K562 (cell line): ENCODE measurements around the gene CRELD2. TPM values are rescaled to one million over a fixed set of nuclear protein-coding genes. Genes with fewer than 3 reads are reported as not detected.

Experiments
- ATAC-seq: fragments of 200-7000 bp; cut with Tn5 transposase; 3 replicates; pipeline ENCODE4 v1.9.1; 2020; ENCODE audit warnings: moderate library complexity
- BruUV-seq: library from RNA; stranded (reverse); fragments of 400-500 nt; replicated peaks from 2 replicates; lab custom pipeline; 2021; lab: Mats Ljungman, UMichigan
- CTCF ChIA-PET: fragments of 300-600 bp; formaldehyde crosslinking; extraction: SDS; loops from one replicate; lab custom pipeline; 2021; ENCODE audit warnings: low intra/inter-chr PET ratio; lab: Yijun Ruan, JAX
- POLR2A ChIA-PET: fragments of 300-600, 350-650 bp; sonication (Branson Sonifier 250); formaldehyde crosslinking; extraction: SDS; loops from one replicate; lab custom pipeline; 2021; ENCODE audit warnings: antibody characterized with exemption, inconsistent platforms; lab: Yijun Ruan, JAX
- DNase-seq, 4 experiments: peaks; one replicate each; pipeline versions ENCODE4 v3.0.0 to v3.0.0-alpha.2; 2011 to 2018; ENCODE audit warnings: low spot score in 3 of 4, mixed read lengths in 3 of 4; ENCODE audit errors: extremely low read depth in 1 of 4
- FAIRE-seq: peaks from 2 replicates; lab custom pipeline; 2011; peaks lifted over from hg19 to GRCh38; lab: Jason Lieb, UNC
- H2AFZ ChIP-seq: 2 replicates; pipeline ENCODE4 v1.6.0; 2011; ENCODE audit warnings: low read depth, low read length, control low read depth, inconsistent platforms
- H3K27ac ChIP-seq: fragments of 200-600 bp; 3 replicates; pipeline ENCODE4 v1.8.0; 2011; ENCODE audit warnings: low read depth, mild to moderate bottlenecking, control low read depth, inconsistent platforms, low read length, moderate library complexity, mixed read lengths; ENCODE audit errors: extremely low read depth
- H3K27me3 ChIP-seq, 2 experiments: fragments of 300-600 bp in 1 of 2; 2 replicates in 1 of 2; 3 replicates in 1 of 2; pipeline versions ENCODE4 v1.6.0 to v1.8.0; 2011; ENCODE audit warnings: inconsistent platforms in 2 of 2, low read length in 2 of 2, mild to moderate bottlenecking in 1 of 2, mixed read lengths in 1 of 2, moderate library complexity in 1 of 2; ENCODE audit not compliant: control insufficient read depth in 2 of 2, insufficient read depth in 2 of 2
- H3K36me3 ChIP-seq: fragments of 300-600 bp; 3 replicates; pipeline ENCODE4 v1.8.0; 2011; ENCODE audit warnings: mild to moderate bottlenecking, low read length, inconsistent platforms; ENCODE audit not compliant: control insufficient read depth, insufficient read depth
- H3K4me1 ChIP-seq, 2 experiments: fragments of 200-600 bp in 1 of 2; replicated peaks in 1 of 2; 2 replicates in 1 of 2; 3 replicates in 1 of 2; pipeline versions ENCODE4 v1.5.1 to v1.8.0; 2011; ENCODE audit warnings: inconsistent platforms in 2 of 2, low read length in 2 of 2, mild to moderate bottlenecking in 1 of 2, mixed read lengths in 1 of 2, moderate library complexity in 1 of 2; ENCODE audit not compliant: control insufficient read depth in 2 of 2, insufficient read depth in 2 of 2
- H3K4me2 ChIP-seq: 2 replicates; pipeline ENCODE4 v1.6.1; 2011; ENCODE audit warnings: low read length, control low read depth, inconsistent platforms, mixed read lengths; ENCODE audit not compliant: insufficient read depth
- H3K4me3 ChIP-seq: fragments of 200-600 bp; sonication (generic), shearing (Covaris generic); 2 replicates; pipeline ENCODE4 v1.5.1; 2016; ENCODE audit warnings: control low read depth, inconsistent platforms
- H3K79me2 ChIP-seq: fragments of 200-600 bp; 3 replicates; pipeline ENCODE4 v1.8.0; 2011; ENCODE audit warnings: low read length, inconsistent platforms; ENCODE audit not compliant: control insufficient read depth, insufficient read depth
- H3K9ac ChIP-seq, 2 experiments: 2 replicates each; pipeline versions ENCODE4 v1.6.0 to v1.6.1; 2011; ENCODE audit warnings: low read depth in 2 of 2, low read length in 2 of 2, control low read depth in 1 of 2, inconsistent platforms in 1 of 2, mild to moderate bottlenecking in 1 of 2, mixed read lengths in 1 of 2; ENCODE audit not compliant: insufficient read depth in 1 of 2
- H3K9me1 ChIP-seq: one replicate; pipeline ENCODE4 v1.6.0; 2011; ENCODE audit warnings: inconsistent platforms, mild to moderate bottlenecking, low read length, moderate library complexity; ENCODE audit not compliant: control insufficient read depth, insufficient read depth
- H3K9me3 ChIP-seq: replicated peaks from 2 replicates; pipeline ENCODE4 v1.5.1; 2011; ENCODE audit warnings: low read depth, low read length, inconsistent platforms; ENCODE audit not compliant: control insufficient read depth, insufficient read depth
- H4K20me1 ChIP-seq: replicated peaks from 2 replicates; pipeline ENCODE4 v1.6.1; 2011; ENCODE audit warnings: low read length, inconsistent platforms, mixed read lengths; ENCODE audit not compliant: control insufficient read depth, insufficient read depth
- CHD4 ChIP-seq: fragments of 200-600 bp; sonication (generic); IDR thresholded peaks from 3 replicates; pipeline ENCODE4 v1.6.1; 2012; ENCODE audit warnings: low read depth, mild to moderate bottlenecking, mixed read lengths, low read length, inconsistent platforms; ENCODE audit not compliant: insufficient read depth, insufficient replicate concordance, poor library complexity, severe bottlenecking
- HIVEP1 ChIP-seq: fragments of 250-450 bp; sonication (Bioruptor Pico); IDR thresholded peaks from 2 replicates; pipeline ENCODE4 v1.4.0; 2020; ENCODE audit warnings: mild to moderate bottlenecking
- HNRNPUL1 ChIP-seq: fragments of 200-400 bp; formaldehyde crosslinking; IDR thresholded peaks from 2 replicates; pipeline ENCODE4 v1.6.1; 2017; ENCODE audit warnings: low read length
- ZNF41 ChIP-seq: fragments of 250-450 bp; sonication (Bioruptor Pico); conservative IDR thresholded peaks from 2 replicates; pipeline ENCODE4 v1.4.0; 2020; ENCODE audit warnings: mild to moderate bottlenecking
- WGBS: fragments of 100-300 bp; shearing (Covaris generic); methylation state at CpG from one replicate; pipeline ENCODE4 v1.1.6; 2016; ENCODE audit warnings: low coverage, mixed read lengths; ENCODE audit not compliant: insufficient coverage; ENCODE audit errors: missing lambda C conversion rate; 5-methylcytosine and 5-hydroxymethylcytosine counted together
- in situ Hi-C: fragments of 300-500 bp; cut with MboI; formaldehyde crosslinking; loops from 4 replicates; pipeline ENCODE4 v1.15.0; 2018; ENCODE audit warnings: inconsistent platforms, mixed read lengths
- intact Hi-C: fragments of 100-400 bp; cut with micrococcal nuclease; formaldehyde crosslinking; loops from 2 replicates; pipeline ENCODE4 v1.14.2; 2022
- polyA plus RNA-seq, 8 experiments: library from polyadenylated mRNA; depleted of rRNA in 4 of 8; stranded (reverse) in 5 of 8; unstranded in 3 of 8; fragments of >200 nt; fragmentation: Nextera tagmentation in 2 of 8; fragmentation: Illumina TruSeq in 1 of 8; extraction: Ambion mirVana in 2 of 8; extraction: Trizol in 1 of 8; gene quantifications; 2 replicates each; pipeline versions ENCODE4 v1.2.1 to v1.2.3, GENCODE V29; 2011 to 2014; ENCODE audit warnings: inconsistent platforms in 1 of 8, missing spikeins in 1 of 8
- total RNA-seq, 7 experiments: library from RNA; depleted of rRNA in 6 of 7; stranded (reverse); fragments of >200 nt in 6 of 7; fragmentation: Illumina TruSeq in 2 of 7; extraction: Trizol in 2 of 7; gene quantifications; 2 replicates each; pipeline versions ENCODE4 v1.2.1 to v1.2.3, GENCODE V29; 2011 to 2021; ENCODE audit warnings: low replicate concordance in 1 of 7
- TF ChIP-seq, protein P1 (sequence below): fragments of 250-450 bp; sonication (Bioruptor Pico); IDR thresholded peaks from 2 replicates; pipeline ENCODE4 v1.8.0; 2021; ENCODE audit warnings: moderate library complexity, mild to moderate bottlenecking, inconsistent platforms
- TF ChIP-seq, protein P2 (sequence below): fragments of 250-450 bp; sonication (Bioruptor Pico); IDR thresholded peaks from 2 replicates; pipeline ENCODE4 v1.5.0; 2022; ENCODE audit warnings: mild to moderate bottlenecking
- TF ChIP-seq, protein P3 (sequence below): sonication (generic); formaldehyde crosslinking; IDR thresholded peaks from 2 replicates; pipeline ENCODE4 v1.8.1; 2023; ENCODE audit warnings: missing genetic modification reagents, mild to moderate bottlenecking, borderline replicate concordance

The CRELD2 gene
- total and polyA plus RNA-seq, 9 of the 15 experiments (the other 6 are each of a cell fraction or from before 2014, with no cell fraction given): 0.96 to 25.3 (median 8.8) TPM

DNA sequence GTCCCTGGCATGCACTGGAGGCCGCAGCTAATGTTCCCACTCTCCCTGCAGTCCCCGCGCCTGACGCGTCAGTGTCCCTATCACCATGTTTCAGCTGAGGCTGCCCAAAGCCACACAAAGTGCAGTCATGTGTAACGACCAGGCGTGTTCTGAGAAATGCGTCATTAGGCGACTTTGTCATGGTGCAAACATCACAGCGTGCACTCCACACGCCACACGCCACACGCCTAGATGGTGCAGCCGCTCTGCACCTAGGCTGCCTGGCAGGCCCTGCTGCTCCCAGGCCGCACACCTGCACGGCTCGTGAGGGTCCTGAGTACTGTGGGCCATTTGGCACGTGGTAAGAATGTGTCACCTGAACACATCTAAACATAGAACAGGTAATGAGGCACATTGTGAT is 2.4 kb downstream of the CRELD2 start:
- CTCF ChIA-PET: no interaction called here
- 96% methylated on average over 15 of the region's 18 CpGs for WGBS
- in situ Hi-C loops: loop anchor here (5.0 kb wide), 1 partner anchor 154 kb away; no protein-coding TSS in a partner anchor
- Histone ChIP-seq H3K4me3 (no peak overlapping the region), H3K9me1 (no peaks in the 10 kb centered on the region), H3K27ac (no peak overlapping the region), H3K4me1 (peaks cover 6 to 40% of the 10 kb centered on the region in 2 experiments; a peak in 4 of 5 replicates), H3K36me3 (peaks cover 13% of the 10 kb centered on the region; the same call in 1 of the 3 replicates), H3K9ac (no peak overlapping the region), H4K20me1 (0 out of 2 replicates have a peak, but pooled peaks cover 3% of the 10 kb centered on the region), H3K27me3 (no peaks in the 10 kb centered on the region), H3K4me2 (no peak overlapping the region), H3K9me3 (no peaks in the 10 kb centered on the region), H2AFZ (no peak overlapping the region), H3K79me2 (peaks cover 14% of the 10 kb centered on the region)
- intact Hi-C loops: no loop called here
- POLR2A ChIA-PET: no interaction called here
- DNase-seq (no peak), FAIRE-seq (no peak), ATAC-seq (no peak)
- no TSS peak for BruUV-seq
- TF ChIP-seq, protein P1, sequence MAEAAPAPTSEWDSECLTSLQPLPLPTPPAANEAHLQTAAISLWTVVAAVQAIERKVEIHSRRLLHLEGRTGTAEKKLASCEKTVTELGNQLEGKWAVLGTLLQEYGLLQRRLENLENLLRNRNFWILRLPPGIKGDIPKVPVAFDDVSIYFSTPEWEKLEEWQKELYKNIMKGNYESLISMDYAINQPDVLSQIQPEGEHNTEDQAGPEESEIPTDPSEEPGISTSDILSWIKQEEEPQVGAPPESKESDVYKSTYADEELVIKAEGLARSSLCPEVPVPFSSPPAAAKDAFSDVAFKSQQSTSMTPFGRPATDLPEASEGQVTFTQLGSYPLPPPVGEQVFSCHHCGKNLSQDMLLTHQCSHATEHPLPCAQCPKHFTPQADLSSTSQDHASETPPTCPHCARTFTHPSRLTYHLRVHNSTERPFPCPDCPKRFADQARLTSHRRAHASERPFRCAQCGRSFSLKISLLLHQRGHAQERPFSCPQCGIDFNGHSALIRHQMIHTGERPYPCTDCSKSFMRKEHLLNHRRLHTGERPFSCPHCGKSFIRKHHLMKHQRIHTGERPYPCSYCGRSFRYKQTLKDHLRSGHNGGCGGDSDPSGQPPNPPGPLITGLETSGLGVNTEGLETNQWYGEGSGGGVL (CRISPR knock-in tag): no peak
- TF ChIP-seq, protein P2, sequence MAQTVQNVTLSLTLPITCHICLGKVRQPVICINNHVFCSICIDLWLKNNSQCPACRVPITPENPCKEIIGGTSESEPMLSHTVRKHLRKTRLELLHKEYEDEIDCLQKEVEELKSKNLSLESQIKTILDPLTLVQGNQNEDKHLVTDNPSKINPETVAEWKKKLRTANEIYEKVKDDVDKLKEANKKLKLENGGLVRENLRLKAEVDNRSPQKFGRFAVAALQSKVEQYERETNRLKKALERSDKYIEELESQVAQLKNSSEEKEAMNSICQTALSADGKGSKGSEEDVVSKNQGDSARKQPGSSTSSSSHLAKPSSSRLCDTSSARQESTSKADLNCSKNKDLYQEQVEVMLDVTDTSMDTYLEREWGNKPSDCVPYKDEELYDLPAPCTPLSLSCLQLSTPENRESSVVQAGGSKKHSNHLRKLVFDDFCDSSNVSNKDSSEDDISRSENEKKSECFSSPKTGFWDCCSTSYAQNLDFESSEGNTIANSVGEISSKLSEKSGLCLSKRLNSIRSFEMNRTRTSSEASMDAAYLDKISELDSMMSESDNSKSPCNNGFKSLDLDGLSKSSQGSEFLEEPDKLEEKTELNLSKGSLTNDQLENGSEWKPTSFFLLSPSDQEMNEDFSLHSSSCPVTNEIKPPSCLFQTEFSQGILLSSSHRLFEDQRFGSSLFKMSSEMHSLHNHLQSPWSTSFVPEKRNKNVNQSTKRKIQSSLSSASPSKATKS (CRISPR knock-in tag): no peak
- no peak for TF ChIP-seq ZNF41 (CRISPR knock-in tag)
- TF ChIP-seq HIVEP1 (CRISPR knock-in tag): no peak
- TF ChIP-seq, protein P3, sequence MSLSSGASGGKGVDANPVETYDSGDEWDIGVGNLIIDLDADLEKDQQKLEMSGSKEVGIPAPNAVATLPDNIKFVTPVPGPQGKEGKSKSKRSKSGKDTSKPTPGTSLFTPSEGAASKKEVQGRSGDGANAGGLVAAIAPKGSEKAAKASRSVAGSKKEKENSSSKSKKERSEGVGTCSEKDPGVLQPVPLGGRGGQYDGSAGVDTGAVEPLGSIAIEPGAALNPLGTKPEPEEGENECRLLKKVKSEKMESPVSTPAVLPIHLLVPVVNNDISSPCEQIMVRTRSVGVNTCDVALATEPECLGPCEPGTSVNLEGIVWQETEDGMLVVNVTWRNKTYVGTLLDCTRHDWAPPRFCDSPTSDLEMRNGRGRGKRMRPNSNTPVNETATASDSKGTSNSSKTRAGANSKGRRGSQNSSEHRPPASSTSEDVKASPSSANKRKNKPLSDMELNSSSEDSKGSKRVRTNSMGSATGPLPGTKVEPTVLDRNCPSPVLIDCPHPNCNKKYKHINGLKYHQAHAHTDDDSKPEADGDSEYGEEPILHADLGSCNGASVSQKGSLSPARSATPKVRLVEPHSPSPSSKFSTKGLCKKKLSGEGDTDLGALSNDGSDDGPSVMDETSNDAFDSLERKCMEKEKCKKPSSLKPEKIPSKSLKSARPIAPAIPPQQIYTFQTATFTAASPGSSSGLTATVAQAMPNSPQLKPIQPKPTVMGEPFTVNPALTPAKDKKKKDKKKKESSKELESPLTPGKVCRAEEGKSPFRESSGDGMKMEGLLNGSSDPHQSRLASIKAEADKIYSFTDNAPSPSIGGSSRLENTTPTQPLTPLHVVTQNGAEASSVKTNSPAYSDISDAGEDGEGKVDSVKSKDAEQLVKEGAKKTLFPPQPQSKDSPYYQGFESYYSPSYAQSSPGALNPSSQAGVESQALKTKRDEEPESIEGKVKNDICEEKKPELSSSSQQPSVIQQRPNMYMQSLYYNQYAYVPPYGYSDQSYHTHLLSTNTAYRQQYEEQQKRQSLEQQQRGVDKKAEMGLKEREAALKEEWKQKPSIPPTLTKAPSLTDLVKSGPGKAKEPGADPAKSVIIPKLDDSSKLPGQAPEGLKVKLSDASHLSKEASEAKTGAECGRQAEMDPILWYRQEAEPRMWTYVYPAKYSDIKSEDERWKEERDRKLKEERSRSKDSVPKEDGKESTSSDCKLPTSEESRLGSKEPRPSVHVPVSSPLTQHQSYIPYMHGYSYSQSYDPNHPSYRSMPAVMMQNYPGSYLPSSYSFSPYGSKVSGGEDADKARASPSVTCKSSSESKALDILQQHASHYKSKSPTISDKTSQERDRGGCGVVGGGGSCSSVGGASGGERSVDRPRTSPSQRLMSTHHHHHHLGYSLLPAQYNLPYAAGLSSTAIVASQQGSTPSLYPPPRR (CRISPR knock-in tag): no peak
- no peak for TF ChIP-seq CHD4
- no peak for TF ChIP-seq HNRNPUL1
